AG04450 (cell line): ENCODE measurements around the gene ZNF473. TPM values are rescaled to one million over a fixed set of nuclear protein-coding genes. Genes with fewer than 3 reads are reported as not detected.
A peak's percentile ranks its signal among the peaks of the same experiment; 100 is the strongest.

Source experiments
- CTCF ChIA-PET: fragments of 300-600, 350-600 bp; formaldehyde crosslinking; extraction: SDS; loops from one replicate; lab custom pipeline; 2022; ENCODE audit warnings: antibody characterized with exemption, inconsistent platforms; lab: Charles Lee
- POLR2A ChIA-PET: fragments of 350-600 bp; formaldehyde crosslinking; extraction: SDS; loops from one replicate; lab custom pipeline; 2021; ENCODE audit warnings: antibody characterized with exemption, inconsistent platforms; lab: Yijun Ruan, JAX
- DNase-seq: peaks from one replicate; pipeline ENCODE4 v3.0.0-alpha.2; 2011; ENCODE audit warnings: low read depth, low spot score
- H3K27ac ChIP-seq: one replicate; pipeline ENCODE4 v1.5.1; 2012; ENCODE audit warnings: low read depth, low read length, control low read depth
- H3K27me3 ChIP-seq: one replicate; pipeline ENCODE4 v1.6.0; 2012; ENCODE audit warnings: low read length; ENCODE audit not compliant: control insufficient read depth, insufficient read depth
- H3K4me3 ChIP-seq: 2 replicates; pipeline ENCODE4 v1.5.1; 2011; ENCODE audit warnings: mild to moderate bottlenecking, low read depth, low read length, control low read depth
- H3K9me3 ChIP-seq: 2 replicates; pipeline ENCODE4 v1.5.1; 2012; ENCODE audit warnings: low read length; ENCODE audit not compliant: control insufficient read depth, insufficient read depth
- polyA plus RNA-seq: library from polyadenylated mRNA; depleted of rRNA; stranded (reverse); fragments of >200 nt; gene quantifications from 2 replicates; pipeline ENCODE4 v1.2.3, GENCODE V29; 2011
- TF ChIP-seq, protein P1 (sequence below): IDR thresholded peaks from 2 replicates; pipeline ENCODE4 v1.5.1; 2011; ENCODE audit warnings: low read depth, low read length, control low read depth, inconsistent platforms

The ZNF473 gene
- polyA plus RNA-seq, 1 experiment, result 6.2 TPM

DNA sequence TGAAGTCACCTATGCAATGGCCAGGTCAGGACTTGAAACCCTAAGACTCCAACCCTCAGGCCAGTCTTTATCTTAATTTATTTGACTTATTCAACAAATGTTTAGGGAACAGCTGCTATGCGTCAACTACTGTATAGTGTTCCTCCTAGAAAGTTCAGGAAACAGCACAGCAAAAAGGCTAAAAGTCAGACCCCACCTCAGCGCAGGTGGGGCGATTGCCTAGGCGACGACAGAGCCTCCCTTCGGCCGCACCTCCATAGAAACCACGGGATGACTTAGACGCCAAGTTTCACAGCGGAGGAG is 1.1 kb upstream of the ZNF473 start:
- ChIA-PET POLR2A (no interaction called here), CTCF (interaction anchor here (0.6 kb wide), 1 partner anchor 700 kb away, joined by 3 read pairs; no protein-coding TSS in a partner anchor)
- TF ChIP-seq, protein P1, sequence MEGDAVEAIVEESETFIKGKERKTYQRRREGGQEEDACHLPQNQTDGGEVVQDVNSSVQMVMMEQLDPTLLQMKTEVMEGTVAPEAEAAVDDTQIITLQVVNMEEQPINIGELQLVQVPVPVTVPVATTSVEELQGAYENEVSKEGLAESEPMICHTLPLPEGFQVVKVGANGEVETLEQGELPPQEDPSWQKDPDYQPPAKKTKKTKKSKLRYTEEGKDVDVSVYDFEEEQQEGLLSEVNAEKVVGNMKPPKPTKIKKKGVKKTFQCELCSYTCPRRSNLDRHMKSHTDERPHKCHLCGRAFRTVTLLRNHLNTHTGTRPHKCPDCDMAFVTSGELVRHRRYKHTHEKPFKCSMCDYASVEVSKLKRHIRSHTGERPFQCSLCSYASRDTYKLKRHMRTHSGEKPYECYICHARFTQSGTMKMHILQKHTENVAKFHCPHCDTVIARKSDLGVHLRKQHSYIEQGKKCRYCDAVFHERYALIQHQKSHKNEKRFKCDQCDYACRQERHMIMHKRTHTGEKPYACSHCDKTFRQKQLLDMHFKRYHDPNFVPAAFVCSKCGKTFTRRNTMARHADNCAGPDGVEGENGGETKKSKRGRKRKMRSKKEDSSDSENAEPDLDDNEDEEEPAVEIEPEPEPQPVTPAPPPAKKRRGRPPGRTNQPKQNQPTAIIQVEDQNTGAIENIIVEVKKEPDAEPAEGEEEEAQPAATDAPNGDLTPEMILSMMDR, result no peak

DNA sequence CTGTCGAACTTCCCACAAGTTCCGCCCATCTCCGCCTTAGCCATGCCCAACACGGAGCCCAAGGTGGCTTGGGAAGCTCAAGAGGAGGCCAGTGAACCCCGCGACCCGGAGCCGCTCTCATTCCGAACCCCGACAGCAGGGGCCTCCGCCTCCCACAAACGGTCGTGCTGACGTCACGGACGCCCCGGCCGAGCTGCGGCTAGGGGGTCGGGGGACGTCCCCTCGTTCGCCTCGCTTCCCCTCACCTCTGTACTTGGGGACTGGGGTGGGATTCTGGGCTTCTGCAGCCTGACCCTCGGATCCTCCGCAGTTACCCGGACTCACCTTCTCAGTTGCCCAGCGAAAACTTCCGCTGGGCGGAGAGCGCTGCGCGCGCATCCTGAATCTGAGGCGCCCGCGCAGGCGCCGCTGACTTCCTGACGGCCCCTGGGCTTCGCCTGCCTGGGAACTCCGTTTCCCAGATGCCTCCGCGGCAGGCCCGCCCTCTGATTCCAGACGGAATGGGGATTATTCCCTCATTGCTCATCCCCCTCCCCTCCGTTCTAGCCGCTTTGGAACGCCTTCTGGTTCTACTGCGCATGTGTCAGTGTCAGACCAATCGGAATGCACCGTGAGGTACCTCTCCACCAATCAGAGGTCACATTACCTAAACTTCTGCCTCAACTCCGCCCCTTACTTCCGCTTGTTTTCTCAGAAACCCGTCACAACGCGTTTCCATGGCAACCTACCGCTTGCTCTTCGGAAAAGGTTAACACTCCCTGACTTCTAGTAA is 597 bp upstream of the ZNF473 start, which contains the start of gene VRK3:
TSS of gene VRK3 (minus strand) at position 351 of the 772 bp plus-strand sequence. CDS start 9,210 bp downstream, outside the sequence.
- CTCF ChIA-PET, result interaction anchor here (0.6 to 0.8 kb wide), 2 partner anchors 88 to 700 kb away, joined by 3 to 4 read pairs; no protein-coding TSS in a partner anchor

More for the DNA sequence above, 1.1 kb upstream of the ZNF473 start:
- Histone ChIP-seq H3K4me3 (peak overlapping the region; percentile 96), H3K27me3 (no peaks in the 10 kb centered on the region), H3K9me3 (no peaks in the 10 kb centered on the region; the same call in 1 of the 2 replicates), H3K27ac (no peak overlapping the region)
- DNase-seq, result no peak

DNA sequence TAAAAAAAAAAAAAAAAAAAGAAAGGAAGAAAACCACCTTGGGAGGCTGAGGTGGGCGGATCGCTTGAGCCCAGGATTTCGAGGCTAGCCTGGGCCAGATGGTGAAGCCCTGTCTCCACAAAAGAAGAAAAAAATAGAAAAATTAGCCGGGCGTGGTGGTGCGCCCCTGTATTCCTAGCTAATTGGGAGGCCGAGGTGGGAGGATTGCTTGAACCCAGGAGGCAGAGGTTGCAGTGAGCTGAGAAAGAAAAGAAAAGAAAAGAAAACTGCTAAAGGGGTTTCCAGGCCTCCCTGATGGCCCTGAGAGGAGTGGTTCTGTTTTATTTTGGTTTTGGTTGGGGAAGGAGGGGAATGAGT is 723 bp downstream of the ZNF473 start:
- no peaks in the 10 kb centered on the region; the same call in 1 of the 2 replicates for H3K9me3 ChIP-seq
- DNase-seq, result no peak
- H3K27me3 ChIP-seq, result no peaks in the 10 kb centered on the region
- CTCF ChIA-PET, result no interaction called here
- POLR2A ChIA-PET, result no interaction called here
- no peak overlapping the region for H3K27ac ChIP-seq
- peak overlapping the region; percentile 98 for H3K4me3 ChIP-seq
- TF ChIP-seq, protein P1, result no peak

More for the DNA sequence above, 597 bp upstream of the ZNF473 start, which contains the start of gene VRK3:
- TF ChIP-seq, protein P1, result no peak; the same call in 1 of the 2 replicates
- Histone ChIP-seq H3K27ac (peak within 1 kb of the TSS; percentile 81), H3K27me3 (no peaks in the 10 kb centered on the region), H3K4me3 (peak within 1 kb of the TSS; percentile 98), H3K9me3 (no peaks in the 10 kb centered on the region; the same call in 1 of the 2 replicates)
- DNase-seq, result peak; percentile 100
- POLR2A ChIA-PET, result interaction anchor here (0.6 to 1.5 kb wide), 3 partner anchors 21 to 97 kb away, joined by 3 to 7 read pairs (median 5); no protein-coding TSS in a partner anchor

DNA sequence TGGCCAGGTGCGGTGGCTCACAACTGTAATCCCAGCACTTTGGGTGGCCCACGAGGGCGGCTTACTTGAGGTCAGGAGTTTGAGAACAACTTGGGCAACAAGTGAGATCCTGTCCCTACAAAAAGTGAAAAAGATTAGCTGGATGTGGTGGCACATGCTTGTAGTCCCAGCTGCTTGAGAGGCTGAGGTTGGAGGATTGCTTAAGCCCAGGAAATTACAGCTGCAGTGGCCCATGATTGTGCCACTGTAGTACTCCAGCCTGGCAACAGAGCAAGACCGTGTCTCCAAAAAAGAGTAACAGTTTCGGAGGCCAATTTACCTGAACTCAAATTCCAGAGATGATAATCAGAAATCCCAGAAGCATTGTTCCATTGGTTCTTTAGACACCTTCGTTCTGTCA is 4.4 kb downstream of the ZNF473 start:
- POLR2A ChIA-PET, result no interaction called here
- Histone ChIP-seq H3K4me3 (no peak overlapping the region), H3K27ac (no peak overlapping the region), H3K9me3 (no peaks in the 10 kb centered on the region; the same call in 1 of the 2 replicates), H3K27me3 (no peaks in the 10 kb centered on the region)
- TF ChIP-seq, protein P1, result no peak
- DNase-seq, result no peak
- CTCF ChIA-PET, result interaction anchor here (1.1 kb wide), 1 partner anchor 93 kb away, joined by 3 read pairs; no protein-coding TSS in a partner anchor

DNA sequence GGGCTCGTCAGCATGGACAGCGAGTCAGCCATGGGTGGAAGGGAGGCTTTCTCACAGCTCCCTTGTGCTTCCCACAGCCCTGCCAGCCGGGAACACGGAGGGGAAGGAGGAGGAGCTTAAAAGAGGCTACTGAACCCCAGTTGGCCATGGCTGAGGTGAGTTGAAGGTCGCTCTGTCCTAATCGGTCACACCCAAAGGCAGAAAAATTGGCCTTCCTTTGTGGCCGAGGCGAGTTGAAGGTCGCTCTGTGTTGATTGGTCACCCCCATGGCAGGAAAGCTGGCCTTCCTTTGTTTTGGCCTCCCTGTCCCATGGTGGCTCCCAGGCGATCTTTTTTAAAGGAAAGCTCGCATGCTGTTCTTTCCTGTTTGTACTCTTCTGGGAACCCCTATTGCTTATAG is 5.1 kb downstream of the ZNF473 start:
- H3K4me3 ChIP-seq, result no peak overlapping the region
- ChIA-PET POLR2A (no interaction called here), CTCF (no interaction called here)
- H3K9me3 ChIP-seq, result no peaks in the 10 kb centered on the region; the same call in 1 of the 2 replicates
- no peak for DNase-seq
- H3K27ac ChIP-seq, result no peak overlapping the region
- H3K27me3 ChIP-seq, result no peaks in the 10 kb centered on the region
- TF ChIP-seq, protein P1, result no peak
